Measurements from ENCODE around the gene IFFO2.

The IFFO2 gene

DNA sequence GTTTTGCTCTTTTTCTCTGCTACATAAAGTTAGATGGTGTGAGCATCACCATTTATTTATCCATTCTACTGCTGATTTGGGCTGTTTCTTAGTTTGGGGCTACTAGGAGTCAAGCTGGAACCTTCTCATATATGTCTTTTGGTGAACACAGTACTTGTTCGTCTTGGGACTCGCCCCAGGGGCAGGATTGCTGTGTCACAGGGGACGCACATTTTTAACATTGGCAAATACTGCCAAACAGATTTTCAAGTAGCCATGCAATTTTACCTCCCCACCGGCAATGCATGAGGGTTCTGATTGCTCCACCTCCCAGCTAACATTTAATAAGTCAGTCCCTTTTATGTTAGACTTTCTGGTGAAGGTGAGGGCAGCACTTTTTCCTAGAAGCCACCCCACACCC lies 7.5 kb upstream of the IFFO2 start:
- no peaks in the 10 kb centered on the region for H3K36me3 ChIP-seq
- intact Hi-C loops (cut with DNase I; ENCODE audit: low total_unique reads): no loop called here
- DNase-seq: peak in 1 of 2 donors; percentile 16
- no peaks in the 10 kb centered on the region for H3K27me3 ChIP-seq
- H3K4me1 ChIP-seq: peaks cover 0 to 15% (median 12%) of the 10 kb centered on the region in 4 donors
- H3K9me3 ChIP-seq: no peaks in the 10 kb centered on the region
- H3K4me3 ChIP-seq: no peak overlapping the region
- TF ChIP-seq, protein P1, sequence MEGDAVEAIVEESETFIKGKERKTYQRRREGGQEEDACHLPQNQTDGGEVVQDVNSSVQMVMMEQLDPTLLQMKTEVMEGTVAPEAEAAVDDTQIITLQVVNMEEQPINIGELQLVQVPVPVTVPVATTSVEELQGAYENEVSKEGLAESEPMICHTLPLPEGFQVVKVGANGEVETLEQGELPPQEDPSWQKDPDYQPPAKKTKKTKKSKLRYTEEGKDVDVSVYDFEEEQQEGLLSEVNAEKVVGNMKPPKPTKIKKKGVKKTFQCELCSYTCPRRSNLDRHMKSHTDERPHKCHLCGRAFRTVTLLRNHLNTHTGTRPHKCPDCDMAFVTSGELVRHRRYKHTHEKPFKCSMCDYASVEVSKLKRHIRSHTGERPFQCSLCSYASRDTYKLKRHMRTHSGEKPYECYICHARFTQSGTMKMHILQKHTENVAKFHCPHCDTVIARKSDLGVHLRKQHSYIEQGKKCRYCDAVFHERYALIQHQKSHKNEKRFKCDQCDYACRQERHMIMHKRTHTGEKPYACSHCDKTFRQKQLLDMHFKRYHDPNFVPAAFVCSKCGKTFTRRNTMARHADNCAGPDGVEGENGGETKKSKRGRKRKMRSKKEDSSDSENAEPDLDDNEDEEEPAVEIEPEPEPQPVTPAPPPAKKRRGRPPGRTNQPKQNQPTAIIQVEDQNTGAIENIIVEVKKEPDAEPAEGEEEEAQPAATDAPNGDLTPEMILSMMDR (IDR thresholded peaks at IDR 0.05): no peak
- no peak overlapping the region for H3K27ac ChIP-seq

DNA sequence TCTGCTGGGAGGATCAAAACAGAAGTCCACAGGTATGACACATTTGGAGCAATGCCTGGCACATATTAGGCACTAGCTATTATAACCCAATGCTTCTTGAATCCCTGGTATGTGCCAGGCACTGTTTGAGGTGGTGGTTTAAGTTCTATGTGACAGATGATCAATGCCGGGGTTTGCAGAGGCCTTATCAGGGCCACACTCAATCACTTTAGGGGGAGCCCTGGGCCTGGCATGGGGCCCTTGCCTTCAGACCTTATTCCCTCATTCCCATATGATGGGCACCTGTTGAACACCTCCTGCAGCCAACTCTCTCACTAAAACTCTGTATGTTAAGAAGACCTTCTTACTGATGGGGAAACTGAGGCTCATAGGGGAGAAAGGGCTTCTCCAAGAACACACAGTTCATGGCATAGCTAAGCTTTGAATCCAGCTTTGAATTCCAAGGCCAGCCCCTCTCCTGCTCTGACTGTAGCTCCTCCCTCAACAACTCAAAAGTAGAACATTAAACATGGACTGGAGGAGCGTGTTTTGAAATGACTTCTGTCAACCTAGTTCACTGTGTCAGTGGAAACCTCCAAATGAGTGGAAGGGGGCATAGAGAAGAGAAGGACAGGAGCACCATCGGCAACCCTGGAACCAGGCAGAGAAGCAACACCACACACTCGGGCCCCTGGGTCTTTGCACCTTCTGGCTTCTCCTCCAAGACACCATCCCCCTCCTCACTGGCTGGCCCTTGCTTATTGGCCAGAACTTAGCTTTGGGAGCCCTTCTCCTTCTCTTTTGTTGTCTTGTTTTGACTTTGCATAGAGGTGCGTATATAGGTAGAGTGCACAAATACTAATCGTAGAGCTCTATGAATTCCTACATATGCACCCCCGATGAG lies 6.6 kb upstream of the IFFO2 start:
- peak in 1 of 2 donors; percentile 35 for DNase-seq
- H3K27me3 ChIP-seq: no peaks in the 10 kb centered on the region
- H3K36me3 ChIP-seq: no peaks in the 10 kb centered on the region
- intact Hi-C loops (cut with DNase I; ENCODE audit: low total_unique reads): no loop called here
- TF ChIP-seq, protein P1 (IDR thresholded peaks at IDR 0.05): no peak
- peak overlapping the region; percentile 69 for H3K27ac ChIP-seq
- no peaks in the 10 kb centered on the region for H3K9me3 ChIP-seq
- H3K4me3 ChIP-seq: no peak overlapping the region
- peaks cover 0 to 15% (median 12%) of the 10 kb centered on the region in 4 donors for H3K4me1 ChIP-seq

DNA sequence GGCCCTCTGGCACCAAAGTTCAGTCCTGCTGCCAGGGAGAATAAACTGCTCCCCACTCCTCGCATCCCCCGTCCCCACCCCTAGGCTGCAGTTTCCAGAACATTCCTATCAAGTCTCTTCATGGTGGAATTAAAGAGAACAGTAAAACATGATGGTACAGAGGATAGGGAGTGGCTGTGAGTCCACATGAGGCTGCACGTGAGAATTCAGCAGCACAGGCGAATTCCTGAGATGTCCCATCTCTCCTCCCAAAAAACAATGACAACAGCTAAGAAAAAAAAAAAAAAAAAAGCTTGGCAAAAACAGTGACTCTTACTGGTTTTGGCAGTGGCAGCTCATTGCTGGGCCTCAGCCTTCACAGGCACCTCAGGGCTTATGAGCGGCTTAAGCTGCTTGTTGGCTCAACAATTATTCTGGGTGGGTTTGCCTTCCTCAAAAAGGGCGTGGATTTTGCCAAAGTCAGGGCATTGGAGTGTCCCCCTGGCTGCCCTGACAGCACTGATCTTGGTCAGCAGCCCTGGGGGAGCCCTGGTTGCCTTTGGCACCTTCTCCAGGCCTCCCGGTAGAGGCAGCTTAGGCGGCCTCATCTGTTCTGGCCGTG lies 5.7 kb upstream of the IFFO2 start:
- intact Hi-C loops (cut with DNase I; ENCODE audit: low total_unique reads): no loop called here
- peak overlapping the region; percentile 69 for H3K27ac ChIP-seq
- H3K27me3 ChIP-seq: no peaks in the 10 kb centered on the region

DNA sequence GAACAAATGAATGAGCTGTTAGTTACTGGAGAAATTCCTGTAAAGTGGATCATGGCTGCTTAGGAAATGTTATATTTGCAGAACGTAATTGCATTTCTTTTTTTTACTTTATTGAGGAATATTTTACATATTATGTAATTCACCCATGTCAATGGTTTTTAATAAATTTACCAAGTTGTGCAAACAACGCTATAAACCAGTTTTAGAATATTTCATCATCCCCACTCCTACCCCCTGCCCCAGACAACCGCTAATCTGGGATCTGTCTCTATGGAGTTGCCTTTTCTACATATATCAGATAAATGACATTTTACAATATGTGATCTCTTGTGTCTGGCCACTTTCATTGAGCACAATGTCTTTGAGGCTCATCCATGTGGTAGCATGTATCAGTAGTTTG lies 4.3 kb upstream of the IFFO2 start:
- no peak overlapping the region for H3K27ac ChIP-seq
- DNase-seq: no peak
- intact Hi-C loops (cut with DNase I; ENCODE audit: low total_unique reads): no loop called here

More for the DNA sequence above, 5.7 kb upstream of the IFFO2 start:
- Histone ChIP-seq H3K4me1 (peaks cover 0 to 20% (median 14%) of the 10 kb centered on the region in 4 donors), H3K36me3 (no peaks in the 10 kb centered on the region), H3K9me3 (no peaks in the 10 kb centered on the region), H3K4me3 (no peak overlapping the region)
- TF ChIP-seq, protein P1 (IDR thresholded peaks at IDR 0.05): no peak
- DNase-seq: peak; percentile 60 to 70

DNA sequence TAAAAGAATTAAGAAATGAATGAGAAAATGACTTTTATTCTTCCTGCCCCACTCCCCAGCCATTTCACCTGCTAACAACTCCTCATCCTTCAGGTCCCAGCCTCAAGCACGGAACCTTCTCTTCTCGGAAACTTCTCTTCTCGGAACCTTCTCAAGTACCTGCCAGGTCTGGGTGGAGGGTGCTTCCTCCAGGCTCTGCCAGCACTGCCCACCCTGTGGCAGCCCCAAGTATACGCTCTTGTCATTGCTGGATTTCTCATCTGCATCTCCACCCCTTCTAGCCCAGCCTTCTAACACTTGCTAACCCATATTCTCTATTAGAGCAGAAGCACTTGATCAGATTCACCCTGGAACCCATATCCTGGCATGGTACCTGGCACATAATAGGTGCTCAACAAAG lies 3.9 kb upstream of the IFFO2 start:
- no peaks in the 10 kb centered on the region for H3K36me3 ChIP-seq
- intact Hi-C loops (cut with DNase I; ENCODE audit: low total_unique reads): no loop called here
- H3K27ac ChIP-seq: no peak overlapping the region
- no peak overlapping the region for H3K4me3 ChIP-seq
- TF ChIP-seq, protein P1 (IDR thresholded peaks at IDR 0.05): no peak
- H3K9me3 ChIP-seq: no peaks in the 10 kb centered on the region
- peaks cover 0 to 25% (median 18%) of the 10 kb centered on the region in 4 donors for H3K4me1 ChIP-seq
- peak in 1 of 2 donors; percentile 20 for DNase-seq
- no peaks in the 10 kb centered on the region for H3K27me3 ChIP-seq

More for the DNA sequence above, 4.3 kb upstream of the IFFO2 start:
- Histone ChIP-seq H3K4me1 (peaks cover 0 to 25% (median 18%) of the 10 kb centered on the region in 4 donors), H3K9me3 (no peaks in the 10 kb centered on the region), H3K4me3 (no peak overlapping the region), H3K36me3 (no peaks in the 10 kb centered on the region), H3K27me3 (no peaks in the 10 kb centered on the region)
- TF ChIP-seq, protein P1 (IDR thresholded peaks at IDR 0.05): no peak
